ENCODE results near the gene SLC5A5.
A peak's percentile ranks its signal among the peaks of the same experiment; 100 is the strongest.

SLC5A5 gene

GRCh38 chr19:17942582-17943273, 71.0 kb downstream of the SLC5A5 start:
- DNase-seq (ENCODE audit: low read depth), result no peak
- no peak overlapping the region for H3K4me3 ChIP-seq (ENCODE audit: low read length)
- TF ChIP-seq CTCF (conservative IDR thresholded peaks at IDR 0.05; ENCODE audit: low read length), result no peak

- DNase-seq (ENCODE audit: low read depth), result no peak
- TF ChIP-seq CTCF (conservative IDR thresholded peaks at IDR 0.05; ENCODE audit: low read length), result no peak
- H3K4me3 ChIP-seq (ENCODE audit: low read length), result no peak overlapping the region
Observed at GRCh38 chr19:17943274-17944221, 71.8 kb downstream of the SLC5A5 start.

GRCh38 chr19:17944301-17944700, 72.6 kb downstream of the SLC5A5 start:
- TF ChIP-seq CTCF (conservative IDR thresholded peaks at IDR 0.05; ENCODE audit: low read length), result no peak
- DNase-seq (ENCODE audit: low read depth), result peak; percentile 78
- no peak overlapping the region for H3K4me3 ChIP-seq (ENCODE audit: low read length)

Measured in AG10803 (cell line).